BE2C (cell line): ENCODE results near the gene CIB1.

Experiments used
- DNase-seq: peaks from one replicate; pipeline ENCODE4 v3.0.0-alpha.2; 2020
- H3K27me3 ChIP-seq: fragments of 250-450 bp; sonication (Bioruptor Pico); 2 replicates; pipeline ENCODE4 v1.5.1; 2020; ENCODE audit warnings: mild to moderate bottlenecking
- H3K36me3 ChIP-seq: fragments of 250-450 bp; sonication (Bioruptor Pico); 2 replicates; pipeline ENCODE4 v1.5.1; 2020; ENCODE audit warnings: mild to moderate bottlenecking
- H3K4me1 ChIP-seq: fragments of 250-450 bp; sonication (Bioruptor Pico); 2 replicates; pipeline ENCODE4 v1.5.1; 2020
- H3K4me3 ChIP-seq: 2 replicates; pipeline ENCODE4 v1.5.1; 2011; ENCODE audit warnings: low read depth, low read length
- H3K9me3 ChIP-seq: fragments of 250-450 bp; sonication (Bioruptor Pico); 2 replicates; pipeline ENCODE4 v1.5.1; 2020
- CTCF ChIP-seq: IDR thresholded peaks from 2 replicates; pipeline ENCODE4 v1.5.1; 2012; ENCODE audit warnings: mild to moderate bottlenecking, low read depth, low read length

The CIB1 gene

GRCh38 chr15:90213818-90214204 lies 19.9 kb downstream of the CIB1 start:
- Histone ChIP-seq H3K4me3 (no peak overlapping the region), H3K36me3 (no peaks in the 10 kb centered on the region), H3K9me3 (no peaks in the 10 kb centered on the region), H3K27me3 (no peaks in the 10 kb centered on the region), H3K4me1 (peaks cover 24% of the 10 kb centered on the region)
- no peak for TF ChIP-seq CTCF
- DNase-seq = no peak

DNA sequence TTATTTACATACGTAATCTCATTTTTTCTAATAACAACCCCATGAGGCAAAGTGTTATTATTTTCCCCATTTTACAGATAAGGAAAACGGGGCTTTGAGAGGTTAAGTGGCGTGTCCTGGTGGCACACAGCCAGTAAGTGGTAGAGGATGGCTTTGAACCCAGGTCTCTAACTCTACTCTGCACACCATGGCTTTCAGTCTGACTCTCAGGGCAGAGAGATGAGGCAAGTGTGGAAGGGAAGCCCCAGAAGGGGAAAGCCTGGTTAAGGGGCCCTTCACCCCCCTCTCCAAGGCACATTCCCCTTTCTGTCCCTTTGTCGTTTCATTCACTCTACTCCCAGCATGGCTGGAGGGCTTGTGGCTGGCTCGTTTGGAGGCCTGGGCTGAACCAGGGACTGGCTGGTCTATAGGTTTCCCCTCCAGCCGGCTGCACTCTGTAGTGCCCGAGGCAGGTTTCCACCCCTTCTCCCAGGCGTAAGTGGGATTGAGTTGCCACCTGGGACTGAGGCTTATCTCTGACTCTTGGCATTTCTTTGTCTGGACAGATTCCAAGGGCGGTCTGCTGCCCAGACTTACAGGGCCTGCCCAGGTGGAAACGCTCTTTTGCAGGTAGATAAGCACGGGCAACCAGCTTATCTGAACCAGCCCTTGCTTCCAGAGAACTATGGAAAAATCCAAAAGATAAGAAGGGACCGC lies 20.5 kb downstream of the CIB1 start:
- no peak for TF ChIP-seq CTCF
- no peak overlapping the region for H3K4me3 ChIP-seq
- peaks cover 24% of the 10 kb centered on the region for H3K4me1 ChIP-seq
- H3K27me3 ChIP-seq = no peaks in the 10 kb centered on the region
- peak; percentile 85 for DNase-seq
- no peaks in the 10 kb centered on the region for H3K9me3 ChIP-seq
- H3K36me3 ChIP-seq = no peaks in the 10 kb centered on the region

GRCh38 chr15:90212221-90213098 lies 21.3 kb downstream of the CIB1 start:
- Histone ChIP-seq H3K36me3 (no peaks in the 10 kb centered on the region), H3K4me3 (no peak overlapping the region), H3K4me1 (peaks cover 24% of the 10 kb centered on the region), H3K9me3 (no peaks in the 10 kb centered on the region), H3K27me3 (no peaks in the 10 kb centered on the region)
- TF ChIP-seq CTCF = no peak
- no peak for DNase-seq

GRCh38 chr15:90211440-90212143 lies 22.1 kb downstream of the CIB1 start:
- H3K36me3 ChIP-seq = no peaks in the 10 kb centered on the region
- TF ChIP-seq CTCF = no peak
- no peaks in the 10 kb centered on the region for H3K9me3 ChIP-seq
- peaks cover 24% of the 10 kb centered on the region for H3K4me1 ChIP-seq
- no peak for DNase-seq
- no peak overlapping the region for H3K4me3 ChIP-seq
- H3K27me3 ChIP-seq = no peaks in the 10 kb centered on the region

DNA sequence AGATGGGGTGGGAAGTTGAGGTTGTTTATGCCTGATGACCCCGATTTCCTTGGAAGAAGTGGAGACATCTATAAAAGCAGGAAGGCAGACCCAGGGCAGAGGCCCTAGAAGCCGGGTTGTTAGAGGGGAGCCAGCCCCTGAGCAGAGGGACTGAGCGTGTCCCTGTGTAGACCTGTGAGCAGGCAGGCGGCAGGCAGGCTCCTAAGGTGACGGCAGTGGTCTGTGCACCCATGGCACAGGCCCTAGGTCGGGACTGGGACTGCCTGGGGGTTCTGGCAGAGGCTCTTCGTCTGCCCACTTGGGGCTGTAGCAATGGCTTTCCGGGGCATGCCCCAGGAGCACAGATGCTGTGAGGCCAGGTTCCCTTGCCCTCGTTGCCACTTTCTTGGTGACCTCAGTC lies 22.7 kb downstream of the CIB1 start:
- H3K36me3 ChIP-seq = no peaks in the 10 kb centered on the region
- no peak for DNase-seq
- H3K27me3 ChIP-seq = no peaks in the 10 kb centered on the region
- TF ChIP-seq CTCF = no peak
- H3K4me3 ChIP-seq = no peak overlapping the region
- H3K4me1 ChIP-seq = peaks cover 30% of the 10 kb centered on the region
- no peaks in the 10 kb centered on the region for H3K9me3 ChIP-seq
